DMS 273 treated with DMSO at 0.1 percent for 48 hours (cell line): Measurements from ENCODE around the gene REEP6.
A peak's percentile ranks its signal among the peaks of the same experiment; 100 is the strongest.

Source experiments
- DNase-seq: peaks from one replicate; lab custom pipeline; 2025; lab: John Stamatoyannopoulos, UW

Gene REEP6

GRCh38 chr19:1491114-1491848 lies at the start of gene REEP6:
TSS of gene REEP6 (plus strand) at chr19:1491181. CDS start at chr19:1491270, 89 bp downstream.
- DNase-seq, result no peak

- DNase-seq, result no peak
Measured at GRCh38 chr19:1441677-1442438, 49.1 kb upstream of the REEP6 start.

GRCh38 chr19:1445185-1445931 lies 45.6 kb upstream of the REEP6 start:
- peak; percentile 35 for DNase-seq

DNA sequence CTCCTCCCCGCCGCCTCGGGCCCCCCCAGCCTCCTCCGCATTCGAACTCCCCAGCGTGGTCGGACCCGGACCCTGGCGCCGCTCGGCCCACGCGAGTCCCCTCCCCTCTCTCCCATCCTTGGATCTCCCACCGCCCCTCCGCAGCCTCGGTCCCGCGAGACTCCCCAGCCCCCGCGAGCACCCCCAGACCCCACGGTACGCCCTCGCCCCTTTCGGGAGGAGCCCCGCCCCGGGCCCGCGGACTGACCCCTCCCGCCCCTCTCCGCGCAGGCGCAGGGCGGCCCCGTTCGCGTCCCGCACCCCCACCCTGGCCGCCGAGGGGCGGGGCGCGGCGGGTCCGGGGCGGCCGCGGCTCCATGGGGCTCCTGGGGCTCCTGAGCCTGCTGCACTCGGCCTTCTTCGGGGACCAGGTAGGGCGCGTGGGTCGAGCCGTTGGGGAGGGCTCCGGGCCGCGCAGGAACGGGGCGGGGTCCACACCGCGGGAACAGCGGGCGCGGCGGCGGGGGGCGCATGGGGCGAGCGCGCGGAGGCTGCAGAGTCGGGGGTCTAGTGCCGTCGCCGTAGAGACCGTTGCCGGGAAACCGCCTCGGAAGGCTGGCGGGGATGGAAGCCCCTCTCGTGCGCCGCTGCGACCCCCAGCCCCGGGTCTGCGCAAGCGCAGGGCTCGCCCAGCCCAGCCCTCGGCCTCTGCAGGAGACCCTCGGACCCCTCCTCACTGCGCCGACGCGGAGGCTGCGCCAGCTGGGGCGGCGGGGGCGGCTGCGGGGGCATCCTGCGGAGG lies 44.9 kb upstream of the REEP6 start:
- DNase-seq, result no peak

- no peak for DNase-seq
Measured at GRCh38 chr19:1446713-1447481, 44.1 kb upstream of the REEP6 start.

GRCh38 chr19:1447504-1447903 lies 43.5 kb upstream of the REEP6 start:
- no peak for DNase-seq

- no peak for DNase-seq
Measured at GRCh38 chr19:1447944-1448343, 43.0 kb upstream of the REEP6 start.

DNA sequence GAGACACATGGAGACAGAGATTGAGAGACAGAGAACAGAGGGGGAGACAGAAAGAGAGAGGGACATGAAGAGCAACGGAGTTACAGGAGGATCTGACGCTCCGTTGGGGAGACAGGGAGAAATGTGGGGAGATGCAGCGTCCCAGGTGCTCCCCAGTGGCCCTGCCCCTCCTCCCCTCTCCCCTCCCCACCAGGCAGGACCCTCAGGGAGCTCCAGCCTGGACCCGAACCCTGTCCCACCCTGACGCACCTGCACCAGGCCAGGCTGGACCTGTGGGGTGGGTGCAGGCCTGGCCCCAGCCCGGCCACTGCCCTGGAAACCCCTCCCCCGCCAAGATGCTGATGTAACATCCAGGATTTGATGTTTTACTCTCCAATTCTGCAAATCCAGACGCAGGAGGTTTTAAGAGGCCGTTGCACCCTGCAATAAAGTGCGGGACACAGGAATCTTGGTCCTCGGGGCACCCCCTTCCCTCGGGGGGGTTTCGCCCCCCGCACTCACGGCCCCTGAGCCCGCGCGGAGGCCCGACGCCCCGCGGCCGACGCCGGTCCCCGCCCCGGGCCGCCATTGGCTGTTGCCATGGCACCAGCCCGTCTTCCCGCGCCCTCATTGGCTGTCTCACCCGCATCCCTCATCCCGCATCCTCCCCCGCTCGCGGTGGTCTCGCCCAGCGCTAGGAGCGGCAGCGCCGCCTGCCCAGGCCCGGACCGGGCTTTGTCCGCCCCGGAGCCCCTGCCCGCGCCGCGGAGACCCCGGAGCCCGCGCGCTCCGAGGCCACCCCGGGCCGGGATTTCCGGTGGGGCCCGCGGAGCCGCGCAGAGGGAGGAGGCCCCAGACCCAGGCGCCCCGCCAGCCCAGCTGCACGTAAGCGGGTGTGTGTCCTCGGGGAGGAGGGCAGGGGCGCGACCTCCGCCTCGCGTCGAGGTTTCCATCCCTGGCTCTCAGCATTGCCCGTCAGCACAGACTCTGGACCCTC lies 41.2 kb upstream of the REEP6 start, which contains the start of gene APC2:
TSS of gene APC2 (plus strand) at position 655 of the 976 bp plus-strand sequence. CDS start 2,881 bp downstream, outside the sequence.
- no peak for DNase-seq

DNA sequence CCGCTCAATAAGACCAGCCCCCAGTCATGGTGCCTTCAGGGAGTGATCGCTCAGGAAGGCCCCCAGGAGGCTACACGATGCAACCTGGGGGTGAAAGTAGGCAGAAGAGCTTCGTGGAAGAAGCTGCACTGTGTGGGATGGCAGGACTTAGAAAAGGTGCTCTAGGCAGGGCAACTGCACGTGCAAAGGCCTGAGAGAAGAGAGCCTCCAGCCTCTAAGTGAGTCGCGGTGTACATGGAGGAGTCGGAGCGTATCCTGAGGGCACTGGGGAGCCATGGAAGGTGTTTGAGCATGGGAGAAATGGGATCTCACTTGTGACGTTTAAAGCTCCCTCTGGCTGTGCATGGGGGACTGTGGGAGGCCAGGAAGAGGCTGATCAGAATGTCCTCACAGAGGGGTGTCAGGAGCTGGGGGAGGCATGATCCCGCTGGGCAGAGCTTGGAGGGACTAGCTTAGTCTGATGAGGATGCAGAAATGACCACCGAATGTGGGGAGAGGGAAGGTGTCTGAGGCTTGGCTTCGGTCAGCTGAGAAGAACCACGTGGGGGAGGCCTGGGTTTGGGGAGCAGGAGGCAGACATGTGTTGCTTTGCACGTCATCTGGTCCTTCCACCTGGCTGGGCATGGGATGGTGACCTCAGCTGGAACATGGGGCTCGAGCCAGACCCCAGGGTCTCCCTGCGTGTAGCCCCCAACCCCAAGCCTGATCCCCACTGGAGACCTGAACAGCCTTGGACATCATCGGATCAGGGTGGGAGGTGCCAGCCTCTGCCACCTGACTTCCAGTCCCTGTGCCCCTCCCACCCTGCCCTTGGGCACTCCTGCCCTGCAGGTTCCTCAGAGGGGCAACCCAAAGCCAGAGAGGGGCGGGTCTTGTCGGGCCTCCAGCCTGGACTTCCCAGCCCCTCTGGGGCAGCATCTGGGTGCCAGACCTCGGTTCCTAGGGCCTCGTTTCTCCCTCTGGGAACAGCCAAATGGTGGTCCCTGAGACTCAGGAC lies 39.9 kb upstream of the REEP6 start:
- no peak for DNase-seq

DNA sequence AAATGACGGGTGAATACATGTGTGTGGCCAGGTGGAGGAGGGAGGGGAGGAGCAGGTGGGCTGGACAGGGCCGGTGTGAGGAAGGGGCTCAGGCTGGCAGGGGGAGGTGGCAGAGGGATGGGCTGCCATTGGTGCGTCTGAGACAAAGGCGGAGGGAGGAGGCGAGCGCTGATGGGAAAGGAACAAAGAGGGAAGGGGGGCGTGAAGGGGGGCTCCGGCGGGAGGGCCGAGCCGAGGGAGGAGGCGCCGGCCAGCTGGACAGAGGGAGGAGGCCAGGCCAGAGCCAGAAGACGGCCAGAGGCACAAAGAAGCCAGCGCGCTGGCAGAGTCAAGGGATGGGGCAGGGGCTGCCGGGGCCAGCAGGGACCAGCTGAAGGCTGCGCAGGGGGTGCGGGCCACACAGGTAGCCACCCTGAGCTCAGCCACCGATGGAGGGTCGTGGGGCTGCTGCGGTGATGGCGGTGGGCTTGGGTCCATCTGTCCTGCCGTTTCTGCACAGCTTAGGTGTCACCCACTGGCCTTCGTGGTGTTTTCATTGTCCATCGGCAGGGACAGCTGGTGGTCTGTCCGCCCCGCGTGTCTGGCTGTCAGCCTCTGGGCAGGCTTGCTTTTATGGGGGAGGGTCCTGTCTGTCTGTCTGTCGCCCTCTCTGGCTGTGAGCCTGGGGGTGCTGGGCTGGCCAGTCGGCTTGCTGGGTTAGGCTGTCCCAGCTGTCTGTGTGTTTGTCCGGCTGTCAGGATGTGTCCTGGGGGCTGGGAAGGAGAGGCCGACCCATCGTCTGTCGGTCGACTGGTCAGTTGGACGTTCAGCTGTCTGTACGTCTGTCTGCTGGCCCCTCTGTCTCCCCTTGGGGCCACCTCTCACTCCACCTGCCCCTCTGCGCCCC lies 38.8 kb upstream of the REEP6 start:
- no peak for DNase-seq

DNA sequence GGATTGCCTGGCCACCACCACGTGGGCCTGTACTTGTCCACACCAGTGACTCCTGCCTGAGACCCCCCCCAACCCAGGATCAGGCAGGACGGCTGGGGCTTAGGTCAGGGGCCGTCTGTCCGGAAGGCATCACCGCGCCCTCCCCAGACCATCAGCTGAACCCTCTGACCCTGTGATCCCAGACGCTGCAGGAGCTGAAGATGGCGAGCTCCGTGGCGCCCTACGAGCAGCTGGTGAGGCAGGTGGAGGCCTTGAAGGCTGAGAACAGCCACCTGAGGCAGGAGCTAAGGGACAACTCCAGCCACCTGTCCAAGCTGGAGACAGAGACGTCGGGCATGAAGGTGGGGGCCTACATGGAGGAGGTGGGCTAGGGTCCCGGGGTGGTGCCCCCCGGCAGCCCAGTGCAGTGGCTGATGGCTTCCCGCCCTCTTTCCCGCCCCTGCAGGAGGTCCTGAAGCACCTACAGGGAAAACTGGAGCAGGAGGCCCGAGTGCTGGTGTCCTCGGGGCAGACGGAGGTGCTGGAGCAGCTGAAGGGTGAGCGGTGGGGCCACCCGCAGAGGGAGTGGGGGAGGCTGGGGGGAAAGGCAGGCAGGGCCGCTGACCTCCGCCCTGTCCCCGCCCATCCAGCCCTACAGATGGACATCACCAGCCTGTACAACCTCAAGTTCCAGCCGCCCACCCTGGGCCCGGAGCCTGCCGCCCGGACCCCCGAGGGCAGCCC lies 38.0 kb upstream of the REEP6 start:
- no peak for DNase-seq

- DNase-seq, result peak; percentile 72
Measured at GRCh38 chr19:1453525-1454364, 37.2 kb upstream of the REEP6 start.

GRCh38 chr19:1455002-1455335 lies 36.0 kb upstream of the REEP6 start:
- no peak for DNase-seq

- no peak for DNase-seq
Measured at GRCh38 chr19:1455336-1456120, 35.5 kb upstream of the REEP6 start.
